CD4-positive, alpha-beta T cell (primary cell): Measurements from ENCODE around the gene LSM3. TPM values are rescaled to one million over a fixed set of nuclear protein-coding genes. Genes with fewer than 3 reads are reported as not detected.

Source experiments
- ATAC-seq: fragments of 200-7000 bp; cut with Tn5 transposase; one replicate; pipeline ENCODE4 v1.10.0; 2022; ENCODE audit warnings: mild to moderate bottlenecking; ENCODE audit not compliant: poor library complexity
- CTCF ChIA-PET: fragments of 350-600 bp; sonication (Branson Sonifier 250); formaldehyde crosslinking; loops from one replicate; lab custom pipeline; 2021; ENCODE audit warnings: antibody characterized with exemption, inconsistent platforms; lab: Charles Lee
- POLR2A ChIA-PET: fragments of 350-600 bp; sonication (Branson Sonifier 250); formaldehyde crosslinking; loops from one replicate; lab custom pipeline; 2021; ENCODE audit warnings: antibody characterized with exemption, inconsistent platforms; lab: Charles Lee
- DNase-seq, 14 experiments: peaks; one replicate each; pipeline ENCODE4 v3.0.0-alpha.2; 2013 to 2020; ENCODE audit warnings: mixed read lengths in 2 of 14
- H3K27ac ChIP-seq, 2 donors: one replicate each; pipeline versions ENCODE4 v1.5.1 to v1.7.0; 2013; ENCODE audit warnings: low read length in 2 of 2, low read depth in 1 of 2, mild to moderate bottlenecking in 1 of 2
- H3K27me3 ChIP-seq, 2 experiments: 1 replicate in 1 of 2; 2 replicates in 1 of 2; pipeline versions ENCODE4 v1.6.1 to v1.7.0; 2013; ENCODE audit warnings: low read length in 2 of 2, control low read depth in 1 of 2, mild to moderate bottlenecking in 1 of 2, moderate library complexity in 1 of 2; ENCODE audit not compliant: insufficient read depth in 2 of 2, control insufficient read depth in 1 of 2
- H3K36me3 ChIP-seq: one replicate; pipeline ENCODE4 v1.6.1; 2013; ENCODE audit warnings: low read length, control low read depth; ENCODE audit not compliant: insufficient read depth
- H3K4me1 ChIP-seq: one replicate; pipeline ENCODE4 v1.6.1; 2013; ENCODE audit warnings: low read length, control low read depth; ENCODE audit not compliant: insufficient read depth
- H3K4me3 ChIP-seq: one replicate; pipeline ENCODE4 v1.5.1; 2013; ENCODE audit warnings: mild to moderate bottlenecking, low read length, moderate library complexity
- H3K9me3 ChIP-seq, 2 experiments: 1 replicate in 1 of 2; 2 replicates in 1 of 2; pipeline versions ENCODE4 v1.6.1 to v1.7.0; 2013; ENCODE audit warnings: low read length in 2 of 2, mild to moderate bottlenecking in 2 of 2, control low read depth in 1 of 2, moderate library complexity in 1 of 2; ENCODE audit not compliant: control insufficient read depth in 1 of 2, insufficient read depth in 1 of 2
- H3K27ac Mint-ChIP-seq: one replicate; pipeline ENCODE4 v1.8.0; 2020; ENCODE audit warnings: mixed read lengths
- H3K27me3 Mint-ChIP-seq: one replicate; pipeline ENCODE4 v1.8.0; 2021; ENCODE audit warnings: mixed read lengths
- H3K36me3 Mint-ChIP-seq: one replicate; pipeline ENCODE4 v1.8.0; 2021; ENCODE audit warnings: low read depth, mixed read lengths
- H3K4me1 Mint-ChIP-seq: one replicate; pipeline ENCODE4 v1.8.0; 2021; ENCODE audit warnings: low read depth, mixed read lengths
- H3K4me3 Mint-ChIP-seq: one replicate; pipeline ENCODE4 v1.8.0; 2020; ENCODE audit warnings: mild to moderate bottlenecking, mixed read lengths
- H3K9me3 Mint-ChIP-seq: one replicate; pipeline ENCODE4 v1.8.0; 2020; ENCODE audit warnings: mixed read lengths
- intact Hi-C, 2 experiments: fragments of 100-400 bp; cut with DNase I in 1 of 2; cut with micrococcal nuclease in 1 of 2; formaldehyde crosslinking; loops; one replicate each; pipeline versions ENCODE4 v1.15.1 to v1.9.0; 2023 to 2025; cut with DNase I, micrococcal nuclease
- total RNA-seq, 174 experiments: library from RNA in 2 of 174; stranded (reverse) in 2 of 174; gene quantifications; one replicate each; pipeline ENCODE4 v1.2.3 and lab custom pipeline; 2021 to 2026
- TF ChIP-seq, protein P1 (sequence below): fragments of 200-600 bp; IDR thresholded peaks from one replicate; pipeline ENCODE4 v1.8.0; 2022; ENCODE audit warnings: antibody characterized with exemption, mild to moderate bottlenecking

Gene LSM3
- total RNA-seq, 2 experiments from 2014 or later, result 6.5 to 6.9 TPM

DNA sequence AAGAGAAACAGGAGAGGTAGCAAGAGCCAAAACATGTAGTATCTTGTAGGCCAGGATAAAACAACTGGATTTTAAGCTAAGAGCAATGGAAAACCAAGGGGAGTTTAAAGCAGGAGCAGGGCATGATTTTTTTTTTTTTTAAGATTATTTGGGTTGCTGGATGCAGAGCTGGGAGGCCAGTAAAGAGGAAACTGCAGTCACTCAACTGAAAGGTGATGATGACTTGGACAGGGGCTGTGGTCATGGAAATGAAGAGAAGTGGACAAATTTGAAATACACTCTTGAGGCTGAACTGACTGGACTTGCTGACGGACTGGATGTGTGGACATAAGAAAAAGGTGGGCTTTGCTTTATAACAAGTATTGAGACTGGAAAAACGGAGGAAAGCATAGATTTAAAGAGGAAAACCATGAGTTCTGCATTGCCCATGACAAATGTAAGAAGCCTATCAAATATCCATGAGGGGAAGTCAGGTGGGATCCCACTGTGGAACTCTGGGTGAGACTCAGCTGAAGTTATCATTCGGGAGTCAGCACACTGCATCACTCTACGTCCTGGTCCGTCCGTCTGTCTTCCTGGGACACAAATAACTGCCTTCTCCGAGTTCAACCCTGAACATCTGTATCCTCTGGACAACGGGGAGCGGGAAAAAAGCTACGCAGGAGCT, 904 bp upstream of the LSM3 start:
- DNase-seq (no peak), ATAC-seq (no peak)
- Histone ChIP-seq H3K4me3 (peak overlapping the region; percentile 79), H3K4me1 (peaks cover 47% of the 10 kb centered on the region), H3K27ac (peak overlapping the region; percentile 84 to 97), H3K9me3 (no peaks in the 10 kb centered on the region), H3K36me3 (peaks cover 16% of the 10 kb centered on the region), H3K27me3 (no peaks in the 10 kb centered on the region)
- TF ChIP-seq, protein P1, sequence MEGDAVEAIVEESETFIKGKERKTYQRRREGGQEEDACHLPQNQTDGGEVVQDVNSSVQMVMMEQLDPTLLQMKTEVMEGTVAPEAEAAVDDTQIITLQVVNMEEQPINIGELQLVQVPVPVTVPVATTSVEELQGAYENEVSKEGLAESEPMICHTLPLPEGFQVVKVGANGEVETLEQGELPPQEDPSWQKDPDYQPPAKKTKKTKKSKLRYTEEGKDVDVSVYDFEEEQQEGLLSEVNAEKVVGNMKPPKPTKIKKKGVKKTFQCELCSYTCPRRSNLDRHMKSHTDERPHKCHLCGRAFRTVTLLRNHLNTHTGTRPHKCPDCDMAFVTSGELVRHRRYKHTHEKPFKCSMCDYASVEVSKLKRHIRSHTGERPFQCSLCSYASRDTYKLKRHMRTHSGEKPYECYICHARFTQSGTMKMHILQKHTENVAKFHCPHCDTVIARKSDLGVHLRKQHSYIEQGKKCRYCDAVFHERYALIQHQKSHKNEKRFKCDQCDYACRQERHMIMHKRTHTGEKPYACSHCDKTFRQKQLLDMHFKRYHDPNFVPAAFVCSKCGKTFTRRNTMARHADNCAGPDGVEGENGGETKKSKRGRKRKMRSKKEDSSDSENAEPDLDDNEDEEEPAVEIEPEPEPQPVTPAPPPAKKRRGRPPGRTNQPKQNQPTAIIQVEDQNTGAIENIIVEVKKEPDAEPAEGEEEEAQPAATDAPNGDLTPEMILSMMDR, result no peak
- H3K9me3 Mint-ChIP-seq, result no peaks in the 10 kb centered on the region
- peak overlapping the region; percentile 93 for H3K27ac Mint-ChIP-seq
- H3K4me3 Mint-ChIP-seq, result peak overlapping the region; percentile 98
- ChIA-PET POLR2A (interaction anchor here (0.7 to 3.3 kb wide), 28 partner anchors 10 to 1514 kb away, joined by 3 to 129 read pairs (median 6); partner anchors contain the start of genes BTD, CCDC174, CHCHD4 and HACL1), CTCF (interaction anchor here (1.0 to 2.8 kb wide), 8 partner anchors 26 to 297 kb away, joined by 3 to 14 read pairs (median 5); partner anchors contain the start of genes CHCHD4, TMEM43 and WNT7A)
- intact Hi-C loops, result loop anchor here (1.0 to 10.0 kb wide), 11 partner anchors 53 to 1695 kb away; partner anchors contain the start of genes CHCHD4 (in 2 of the 2), SLC6A6 (in 2 of the 2), NR2C2 (in 1 of the 2) and NUP210 (in 1 of the 2)
- no peaks in the 10 kb centered on the region for H3K27me3 Mint-ChIP-seq
- peaks cover 78% of the 10 kb centered on the region for H3K4me1 Mint-ChIP-seq
- peaks cover 48% of the 10 kb centered on the region for H3K36me3 Mint-ChIP-seq

DNA sequence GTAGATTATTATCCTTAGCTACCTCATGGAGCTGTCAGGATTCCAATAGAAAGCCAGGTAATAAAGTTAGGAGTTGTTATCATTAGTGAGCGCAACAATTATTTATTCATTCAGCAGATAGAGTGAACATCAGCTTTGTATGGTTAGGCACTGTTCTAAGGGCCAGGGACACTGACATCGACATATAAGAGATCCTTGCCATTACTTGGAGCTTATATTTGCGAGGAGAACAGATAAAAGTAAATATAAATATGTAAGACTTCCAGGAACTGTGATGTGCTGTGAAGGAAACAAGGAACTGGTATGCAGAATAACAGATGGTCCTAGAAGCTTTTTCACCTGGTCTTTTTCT, 473 bp downstream of the LSM3 start:
- peak overlapping the region; percentile 79 for H3K4me3 ChIP-seq
- Mint-ChIP-seq H3K9me3 (no peaks in the 10 kb centered on the region), H3K4me1 (peaks cover 76% of the 10 kb centered on the region), H3K36me3 (peaks cover 55% of the 10 kb centered on the region), H3K27me3 (no peaks in the 10 kb centered on the region), H3K27ac (peak overlapping the region; percentile 93), H3K4me3 (peak overlapping the region; percentile 98)
- H3K36me3 ChIP-seq, result peaks cover 28% of the 10 kb centered on the region
- H3K27me3 ChIP-seq, result no peaks in the 10 kb centered on the region
- peaks cover 43% of the 10 kb centered on the region for H3K4me1 ChIP-seq
- intact Hi-C loops, result loop anchor here (1.0 to 10.0 kb wide), 10 partner anchors 223 to 1697 kb away; partner anchors contain the start of genes SLC6A6 (in 2 of the 2), NR2C2 (in 1 of the 2), NUP210 (in 1 of the 2) and RPL32 (in 1 of the 2)
- ATAC-seq, result no peak
- ChIA-PET CTCF (interaction anchor here (0.9 to 2.8 kb wide), 10 partner anchors 24 to 1337 kb away, joined by 3 to 14 read pairs (median 5); partner anchors contain the start of genes CHCHD4, RPL32, TMEM43 and WNT7A), POLR2A (interaction anchor here (0.6 to 3.3 kb wide), 41 partner anchors 9 to 1515 kb away, joined by 3 to 129 read pairs (median 5); partner anchors contain the start of genes CCDC174, CHCHD4, HDAC11 and MRPS25)
- DNase-seq, result peak in 1 of 14 experiments; percentile 20
- TF ChIP-seq, protein P1, result no peak
- H3K9me3 ChIP-seq, result no peaks in the 10 kb centered on the region
- peak overlapping the region; percentile 94 to 97 for H3K27ac ChIP-seq

DNA sequence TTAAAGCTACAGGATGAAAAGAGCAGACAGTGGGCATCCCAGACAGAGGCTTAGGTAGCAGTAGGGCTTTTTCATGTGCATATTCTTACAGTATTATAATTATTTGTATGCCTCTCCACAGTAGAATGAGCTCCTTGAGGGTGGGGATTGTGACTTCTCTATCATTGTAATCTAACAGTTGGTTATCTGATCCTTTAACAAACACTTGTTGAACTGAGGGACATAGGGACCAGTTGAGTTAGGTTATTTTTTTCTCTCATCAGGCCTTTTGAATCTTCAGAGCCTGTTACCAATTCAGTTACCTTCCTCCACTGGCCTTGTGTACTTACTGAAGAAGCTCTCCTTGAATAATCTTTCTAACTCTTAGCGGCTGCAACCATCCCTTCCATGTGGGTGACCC, 1.2 kb downstream of the LSM3 start:
- H3K36me3 ChIP-seq, result peaks cover 31% of the 10 kb centered on the region
- no peaks in the 10 kb centered on the region for H3K27me3 ChIP-seq
- no peaks in the 10 kb centered on the region for H3K9me3 ChIP-seq
- Mint-ChIP-seq H3K27me3 (no peaks in the 10 kb centered on the region), H3K27ac (peak overlapping the region; percentile 93), H3K4me1 (peaks cover 69% of the 10 kb centered on the region), H3K36me3 (peaks cover 56% of the 10 kb centered on the region), H3K4me3 (peak overlapping the region; percentile 98), H3K9me3 (no peaks in the 10 kb centered on the region)
- CTCF ChIA-PET, result interaction anchor here (1.2 kb wide), 1 partner anchor 24 kb away, joined by 5 read pairs; no protein-coding TSS in a partner anchor
- intact Hi-C loops, result loop anchor here (1.0 to 10.0 kb wide), 10 partner anchors 223 to 1697 kb away; partner anchors contain the start of genes SLC6A6 (in 2 of the 2), NR2C2 (in 1 of the 2), NUP210 (in 1 of the 2) and RPL32 (in 1 of the 2)
- H3K4me3 ChIP-seq, result no peak overlapping the region
- no peak for DNase-seq
- no peak for ATAC-seq
- TF ChIP-seq, protein P1, result no peak
- H3K4me1 ChIP-seq, result peaks cover 41% of the 10 kb centered on the region
- POLR2A ChIA-PET, result interaction anchor here (1.3 to 3.3 kb wide), 5 partner anchors 37 to 920 kb away, joined by 4 to 129 read pairs (median 29); partner anchors contain the start of genes CHCHD4, RBSN and TMEM43
- H3K27ac ChIP-seq, result no peak overlapping the region
